ENCODE data around the gene KRTAP4-3. TPM values are rescaled to one million over a fixed set of nuclear protein-coding genes. Genes with fewer than 3 reads are reported as not detected.

KRTAP4-3 gene
- total RNA-seq, 2 donors from 2014 or later: not detected

- Histone ChIP-seq H3K27ac (no peak within 1 kb of the TSS), H3K4me3 (no peak within 1 kb of the TSS), H3K27me3 (replicated peaks; ENCODE audit: insufficient read depth) (no peaks in the 10 kb centered on the region), H3K36me3 (no peaks in the 10 kb centered on the region), H3K9me3 (no peaks in the 10 kb centered on the region), H3K4me1 (replicated peaks) (no peaks in the 10 kb centered on the region)
- 77% methylated on average over 9 of the region's 9 CpGs for WGBS
- intact Hi-C loops (cut with DNase I): no loop called here
- no peak for DNase-seq (ENCODE audit: low spot score)
- TF ChIP-seq CTCF (IDR thresholded peaks at IDR 0.05) (no peak), POLR2A (IDR thresholded peaks at IDR 0.05) (no peak), POLR2AphosphoS5 (IDR thresholded peaks at IDR 0.05) (no peak)
Measured at GRCh38 chr17:41184480-41184961, 16.5 kb upstream of the KRTAP4-3 start, which contains the start of gene KRTAP4-1. TSS of gene KRTAP4-1 (minus strand) at chr17:41184911. CDS start at chr17:41184854, 57 bp downstream.

GRCh38 chr17:41178843-41179616 is 11.0 kb upstream of the KRTAP4-3 start:
- 76% methylated on average over 1 of the region's 1 CpG for WGBS

GRCh38 chr17:41178341-41178740 is 10.3 kb upstream of the KRTAP4-3 start:
- H3K27ac ChIP-seq: no peak overlapping the region
- no peak for TF ChIP-seq CTCF (IDR thresholded peaks at IDR 0.05)
- TF ChIP-seq POLR2AphosphoS5 (IDR thresholded peaks at IDR 0.05): no peak
- TF ChIP-seq POLR2A (IDR thresholded peaks at IDR 0.05): no peak
- no peaks in the 10 kb centered on the region for H3K4me1 ChIP-seq (replicated peaks)
- no peak for DNase-seq (ENCODE audit: low spot score)
- H3K4me3 ChIP-seq: no peak overlapping the region
- intact Hi-C loops (cut with DNase I): no loop called here
- no peaks in the 10 kb centered on the region for H3K9me3 ChIP-seq
- no peaks in the 10 kb centered on the region for H3K36me3 ChIP-seq
- H3K27me3 ChIP-seq (replicated peaks; ENCODE audit: insufficient read depth): no peaks in the 10 kb centered on the region
- 92% methylated on average over 3 of the region's 3 CpGs for WGBS

More at GRCh38 chr17:41178843-41179616, 11.0 kb upstream of the KRTAP4-3 start:
- no peaks in the 10 kb centered on the region for H3K9me3 ChIP-seq
- H3K36me3 ChIP-seq: no peaks in the 10 kb centered on the region
- H3K27ac ChIP-seq: no peak overlapping the region
- no peak for TF ChIP-seq POLR2A (IDR thresholded peaks at IDR 0.05)
- TF ChIP-seq POLR2AphosphoS5 (IDR thresholded peaks at IDR 0.05): no peak
- TF ChIP-seq CTCF (IDR thresholded peaks at IDR 0.05): no peak
- no peak overlapping the region for H3K4me3 ChIP-seq
- no peaks in the 10 kb centered on the region for H3K4me1 ChIP-seq (replicated peaks)
- no peaks in the 10 kb centered on the region for H3K27me3 ChIP-seq (replicated peaks; ENCODE audit: insufficient read depth)
- DNase-seq (ENCODE audit: low spot score): no peak
- intact Hi-C loops (cut with DNase I): no loop called here

GRCh38 chr17:41177727-41178271 is 9.8 kb upstream of the KRTAP4-3 start, which contains the start of gene KRTAP4-2:
TSS of gene KRTAP4-2 (minus strand) at chr17:41178221. CDS start at chr17:41178164, 57 bp downstream.
- 96% methylated on average over 7 of the region's 7 CpGs for WGBS
- Histone ChIP-seq H3K27me3 (replicated peaks; ENCODE audit: insufficient read depth) (no peaks in the 10 kb centered on the region), H3K4me1 (replicated peaks) (no peaks in the 10 kb centered on the region), H3K27ac (no peak within 1 kb of the TSS), H3K9me3 (no peaks in the 10 kb centered on the region), H3K36me3 (no peaks in the 10 kb centered on the region), H3K4me3 (no peak within 1 kb of the TSS)
- TF ChIP-seq POLR2A (IDR thresholded peaks at IDR 0.05): no peak
- TF ChIP-seq POLR2AphosphoS5 (IDR thresholded peaks at IDR 0.05): no peak
- TF ChIP-seq CTCF (IDR thresholded peaks at IDR 0.05): no peak
- intact Hi-C loops (cut with DNase I): no loop called here
- DNase-seq (ENCODE audit: low spot score): no peak
